D721Med (cell line): ENCODE data around the gene ZDHHC20.

Source experiments
- DNase-seq: peaks from one replicate; pipeline ENCODE4 v3.0.0; 2011; ENCODE audit warnings: low spot score; ENCODE audit not compliant: insufficient read length
- FAIRE-seq: peaks from 2 replicates; lab custom pipeline; 2011; peaks lifted over from hg19 to GRCh38; lab: Jason Lieb, UNC
- CTCF ChIP-seq: IDR thresholded peaks from 2 replicates; pipeline ENCODE4 v1.5.1; 2012; ENCODE audit warnings: mild to moderate bottlenecking, control low read depth; ENCODE audit not compliant: insufficient read depth; ENCODE audit errors: missing control alignments

Gene ZDHHC20

GRCh38 chr13:21341637-21342422 lies 117.3 kb downstream of the ZDHHC20 start:
- DNase-seq (no peak), FAIRE-seq (no peak)
- no peak for TF ChIP-seq CTCF

- TF ChIP-seq CTCF: no peak
- DNase-seq (no peak), FAIRE-seq (no peak)
These were observed 120.3 kb downstream of the ZDHHC20 start for GRCh38 chr13:21338639-21339278.

DNA sequence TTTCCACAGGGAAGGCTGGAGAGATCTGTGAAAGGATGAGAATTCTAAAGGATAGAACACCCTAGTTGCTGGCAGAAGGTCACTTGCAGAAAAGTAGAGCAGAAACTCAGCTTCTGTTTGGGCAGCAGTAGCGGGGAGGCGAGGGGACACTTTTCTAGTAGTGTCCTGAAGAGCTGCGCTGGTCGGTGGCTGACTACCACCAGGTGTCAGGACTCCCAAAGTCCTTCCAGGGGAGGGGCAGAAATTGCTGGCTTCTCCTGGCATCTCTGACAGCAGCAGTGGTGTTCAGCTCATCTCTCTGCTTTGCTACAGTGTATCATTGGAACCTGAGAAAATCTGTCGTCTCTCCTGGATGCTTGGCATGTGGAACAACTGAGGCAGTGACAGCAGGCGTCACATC lies 120.9 kb downstream of the ZDHHC20 start:
- TF ChIP-seq CTCF: no peak
- no peak for FAIRE-seq
- DNase-seq: no peak

- no peak for FAIRE-seq
- no peak for DNase-seq
- TF ChIP-seq CTCF: no peak
These were observed 122.3 kb downstream of the ZDHHC20 start for GRCh38 chr13:21336609-21337349.

DNA sequence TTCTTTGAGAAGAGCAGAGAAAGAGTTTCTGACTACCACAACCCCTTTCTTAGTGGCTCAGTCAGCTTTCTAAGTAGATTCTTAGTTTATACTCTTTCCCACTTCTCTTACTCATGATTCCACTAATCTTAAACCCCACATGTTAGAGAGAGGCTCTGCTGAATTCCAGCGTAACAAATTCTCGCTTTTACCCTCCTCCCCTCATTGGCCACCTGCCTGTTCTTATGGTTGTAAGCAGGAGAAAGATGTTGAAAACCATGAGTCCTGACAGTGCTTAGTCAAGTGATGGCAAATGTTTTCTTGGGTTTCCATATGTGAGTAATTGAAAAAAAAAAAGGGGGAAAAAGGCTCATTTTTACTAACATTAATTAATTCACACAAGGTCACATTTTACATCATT lies 125.9 kb downstream of the ZDHHC20 start:
- DNase-seq (no peak), FAIRE-seq (no peak)
- TF ChIP-seq CTCF: no peak

DNA sequence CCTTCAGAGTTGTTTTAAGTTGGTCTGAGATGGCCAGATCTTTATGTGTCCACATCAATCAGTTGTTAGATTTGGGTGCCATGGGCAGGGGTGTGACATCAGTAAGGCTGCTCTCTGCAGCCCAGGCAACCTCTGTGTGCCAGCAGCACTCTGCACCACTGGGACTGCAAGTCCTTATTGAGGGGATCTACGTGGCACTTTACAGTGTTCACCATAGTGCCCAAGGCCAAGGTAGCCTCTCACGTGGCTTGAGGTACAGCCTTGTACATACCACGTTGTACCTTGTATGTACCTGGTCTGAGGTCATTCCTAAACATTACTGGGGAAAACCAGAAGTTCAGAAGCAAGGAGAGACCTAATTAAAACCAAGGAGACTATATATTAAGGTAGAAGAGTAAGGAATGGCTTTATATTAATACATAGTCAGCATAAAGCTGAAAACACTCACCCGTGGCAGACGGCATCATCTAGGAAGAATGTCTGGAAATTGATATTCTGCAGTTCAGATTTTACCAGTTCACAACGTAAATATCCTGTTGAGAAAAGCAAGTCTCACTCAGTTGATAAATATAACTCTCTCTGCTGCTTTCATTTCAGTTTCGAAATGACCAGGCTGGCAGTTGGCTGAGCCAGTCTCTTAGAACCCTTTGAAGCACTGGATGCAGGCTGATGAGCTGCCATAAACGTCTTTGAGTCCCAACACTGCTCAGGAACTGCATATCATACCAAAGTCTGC lies 128.8 kb downstream of the ZDHHC20 start:
- no peak for TF ChIP-seq CTCF
- DNase-seq: no peak
- FAIRE-seq: no peak
